IMR-90 (cell line): Measurements from ENCODE around the gene ADRA2B. TPM values are rescaled to one million over a fixed set of nuclear protein-coding genes. Genes with fewer than 3 reads are reported as not detected.

Experiments
- ATAC-seq: fragments of 200-7000 bp; cut with Tn5 transposase; 2 replicates; pipeline ENCODE4 v1.9.1; 2020; ENCODE audit warnings: low read depth, mild to moderate bottlenecking, moderate library complexity
- BruUV-seq: library from RNA; stranded (reverse); fragments of 400-500 nt; replicated peaks from 2 replicates; lab custom pipeline; 2021; lab: Mats Ljungman, UMichigan
- CTCF ChIA-PET: fragments of 300-600 bp; formaldehyde crosslinking; extraction: SDS; loops from one replicate; lab custom pipeline; 2021; ENCODE audit warnings: antibody characterized with exemption; lab: Yijun Ruan, JAX
- POLR2A ChIA-PET: fragments of 300-600 bp; sonication (Branson Sonifier 250); formaldehyde crosslinking; loops from one replicate; lab custom pipeline; 2022; ENCODE audit warnings: antibody characterized with exemption; ENCODE audit not compliant: unreplicated experiment; lab: Charles Lee
- DNase-seq: peaks from one replicate; pipeline ENCODE4 v3.0.0; 2013
- H2AFZ ChIP-seq: replicated peaks from 2 replicates; pipeline ENCODE3; 2013; ENCODE audit warnings: low read length, mild to moderate bottlenecking; ENCODE audit not compliant: poor library complexity
- H2AK5ac ChIP-seq: 2 replicates; pipeline ENCODE4 v1.6.1; 2013; ENCODE audit warnings: low read depth, low read length, inconsistent platforms
- H2AK9ac ChIP-seq: replicated peaks from 2 replicates; pipeline ENCODE3; 2013; ENCODE audit warnings: mild to moderate bottlenecking, low read depth, low read length, moderate library complexity; ENCODE audit not compliant: poor library complexity
- H2BK120ac ChIP-seq: 2 replicates; pipeline ENCODE4 v1.6.1; 2013; ENCODE audit warnings: low read depth, low read length, inconsistent platforms
- H2BK15ac ChIP-seq: 3 replicates; pipeline ENCODE4 v1.6.1; 2013; ENCODE audit warnings: low read depth, low read length, inconsistent platforms
- H2BK20ac ChIP-seq: 2 replicates; pipeline ENCODE4 v1.6.1; 2013; ENCODE audit warnings: low read depth, mild to moderate bottlenecking, inconsistent platforms, low read length, moderate library complexity
- H2BK5ac ChIP-seq: 2 replicates; pipeline ENCODE4 v1.6.1; 2013; ENCODE audit warnings: mild to moderate bottlenecking, low read depth, low read length, inconsistent platforms; ENCODE audit not compliant: poor library complexity, severe bottlenecking
- H3K14ac ChIP-seq: replicated peaks from 2 replicates; pipeline ENCODE4 v1.6.1; 2013; ENCODE audit warnings: low read depth, low read length, inconsistent platforms
- H3K18ac ChIP-seq: 2 replicates; pipeline ENCODE4 v1.6.1; 2013; ENCODE audit warnings: low read depth, low read length, control low read depth
- H3K23ac ChIP-seq: 2 replicates; pipeline ENCODE4 v1.6.1; 2013; ENCODE audit warnings: low read depth, low read length, inconsistent platforms
- H3K27ac ChIP-seq: 2 replicates; pipeline ENCODE4 v1.5.1; 2013; ENCODE audit warnings: mild to moderate bottlenecking, control low read depth, low read length; ENCODE audit not compliant: insufficient read depth
- H3K27me3 ChIP-seq: 2 replicates; pipeline ENCODE4 v1.6.1; 2013; ENCODE audit warnings: low read length; ENCODE audit not compliant: control insufficient read depth, insufficient read depth
- H3K36me3 ChIP-seq: 2 replicates; pipeline ENCODE4 v1.6.1; 2013; ENCODE audit warnings: low read length, mixed read lengths; ENCODE audit not compliant: control insufficient read depth, insufficient read depth
- H3K4ac ChIP-seq: 2 replicates; pipeline ENCODE4 v1.6.1; 2013; ENCODE audit warnings: low read depth, low read length, inconsistent platforms
- H3K4me1 ChIP-seq: 2 replicates; pipeline ENCODE4 v1.6.1; 2013; ENCODE audit warnings: low read length, mixed read lengths; ENCODE audit not compliant: control insufficient read depth, insufficient read depth
- H3K4me2 ChIP-seq: 2 replicates; pipeline ENCODE4 v1.6.1; 2013; ENCODE audit warnings: low read depth, mild to moderate bottlenecking, control low read depth, low read length, moderate library complexity
- H3K4me3 ChIP-seq: 2 replicates; pipeline ENCODE4 v1.5.1; 2013; ENCODE audit warnings: low read depth, mild to moderate bottlenecking, control low read depth, low read length, moderate library complexity; ENCODE audit not compliant: insufficient read depth
- H3K56ac ChIP-seq: 2 replicates; pipeline ENCODE4 v1.6.1; 2013; ENCODE audit warnings: low read length, inconsistent platforms; ENCODE audit not compliant: insufficient read depth; ENCODE audit errors: extremely low read depth
- H3K79me1 ChIP-seq, 2 experiments: 2 replicates each; pipeline ENCODE4 v1.6.1; 2013; ENCODE audit warnings: low read length in 2 of 2, inconsistent platforms in 1 of 2, low read depth in 1 of 2
- H3K9ac ChIP-seq: 2 replicates; pipeline ENCODE4 v1.6.1; 2013; ENCODE audit warnings: low read depth, low read length, control low read depth
- H3K9me1 ChIP-seq: 2 replicates; pipeline ENCODE4 v1.6.1; 2013; ENCODE audit warnings: low read length, inconsistent platforms; ENCODE audit not compliant: insufficient read depth
- H3K9me3 ChIP-seq: 2 replicates; pipeline ENCODE4 v1.6.1; 2013; ENCODE audit warnings: low read length; ENCODE audit not compliant: control insufficient read depth, insufficient read depth
- H4K20me1 ChIP-seq: 2 replicates; pipeline ENCODE4 v1.6.1; 2013; ENCODE audit warnings: low read length, inconsistent platforms; ENCODE audit not compliant: insufficient read depth
- H4K5ac ChIP-seq: 2 replicates; pipeline ENCODE4 v1.6.1; 2013; ENCODE audit warnings: mild to moderate bottlenecking, low read depth, low read length, control low read depth
- H4K8ac ChIP-seq, 2 experiments: 2 replicates each; pipeline ENCODE4 v1.6.1; 2013; ENCODE audit warnings: low read depth in 2 of 2, low read length in 2 of 2, control low read depth in 1 of 2, inconsistent platforms in 1 of 2
- H4K91ac ChIP-seq: 2 replicates; pipeline ENCODE4 v1.6.1; 2013; ENCODE audit warnings: low read depth, low read length, inconsistent platforms; ENCODE audit not compliant: insufficient read depth
- CHD1 ChIP-seq: IDR thresholded peaks from 2 replicates; pipeline ENCODE4 v1.6.1; 2012; ENCODE audit warnings: low read depth, low read length, improper control_type of control experiment
- NFE2L2 ChIP-seq: fragments of 150-350 bp; IDR thresholded peaks from 2 replicates; pipeline ENCODE4 v1.6.1; 2016; ENCODE audit warnings: low read depth, mild to moderate bottlenecking, low read length
- RCOR1 ChIP-seq: IDR thresholded peaks from 2 replicates; pipeline ENCODE4 v1.6.1; 2012; ENCODE audit warnings: mild to moderate bottlenecking, low read length, improper control_type of control experiment; ENCODE audit not compliant: insufficient replicate concordance
- WGBS, 2 experiments: methylation state at CpG; one replicate each; pipeline versions ENCODE4 v1.1.5 to v1.1.7; 2013; ENCODE audit warnings: missing lambda C conversion rate in 2 of 2; ENCODE audit not compliant: insufficient read length in 1 of 2; ENCODE audit errors: extremely low coverage in 2 of 2; 5-methylcytosine and 5-hydroxymethylcytosine counted together
- dilution Hi-C: fragments of 300-500 bp; cut with HindIII; formaldehyde crosslinking; loops from one replicate; pipeline ENCODE4 v1.14.3; 2018; ENCODE audit warnings: low sequenced_read_pairs; ENCODE audit not compliant: unreplicated experiment
- in situ Hi-C: fragments of 300-500 bp; cut with MboI; formaldehyde crosslinking; loops from 3 replicates; pipeline ENCODE4 v1.14.3; 2019; ENCODE audit warnings: low sequenced_read_pairs, inconsistent platforms, mixed read lengths
- intact Hi-C: fragments of 100-400 bp; cut with micrococcal nuclease; formaldehyde crosslinking; loops from 2 replicates; pipeline ENCODE4 v1.10.0; 2022
- polyA plus RNA-seq, 3 experiments: library from polyadenylated mRNA; depleted of rRNA; stranded (reverse); fragments of >200 nt; gene quantifications; 2 replicates each; pipeline ENCODE4 v1.2.3, GENCODE V29; 2012; ENCODE audit warnings: low replicate concordance in 1 of 3
- total RNA-seq: library from RNA; depleted of rRNA; stranded (reverse); fragments of >200 nt; gene quantifications from 2 replicates; pipeline ENCODE4 v1.2.3, GENCODE V29; 2012

ADRA2B gene
- total and polyA plus RNA-seq, 2 of the 4 experiments (the other 2 are of a cell fraction): not detected

DNA sequence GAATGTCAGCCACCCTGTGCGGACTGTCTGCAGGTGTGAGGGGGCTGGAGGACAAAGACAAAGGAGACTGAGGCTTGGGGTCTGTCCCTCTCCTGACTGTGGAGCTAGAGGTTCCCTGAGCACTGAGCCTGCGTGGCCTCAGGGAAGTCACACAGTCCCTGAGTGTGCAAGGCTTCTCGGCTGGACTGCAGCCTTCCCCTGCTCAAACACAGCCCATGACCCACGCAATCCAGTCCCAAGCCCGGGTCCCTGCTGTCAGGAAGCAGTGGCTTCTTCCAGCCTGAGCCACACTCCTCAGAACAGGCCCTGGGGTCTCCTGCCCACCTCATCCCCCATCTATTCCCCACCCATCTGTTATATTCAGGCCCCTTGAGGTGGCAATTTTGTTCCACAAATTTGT lies 19.2 kb upstream of the ADRA2B start:
- no peaks in the 10 kb centered on the region for H3K4me1 ChIP-seq
- no peak overlapping the region for H2BK5ac ChIP-seq
- H3K56ac ChIP-seq: no peak overlapping the region
- no peaks in the 10 kb centered on the region for H3K9me1 ChIP-seq
- no peak overlapping the region for H2AK5ac ChIP-seq
- no peak overlapping the region for H4K5ac ChIP-seq
- no peak overlapping the region for H4K91ac ChIP-seq
- no peak overlapping the region for H3K4me3 ChIP-seq
- ChIA-PET POLR2A (no interaction called here), CTCF (no interaction called here)
- in situ Hi-C loops (loop anchor here (10.0 kb wide), 1 partner anchor 129 kb away; the partner anchor contains the start of genes CIAO1 and TMEM127), dilution Hi-C loops (no loop called here), intact Hi-C loops (no loop called here)
- no peak overlapping the region for H2AK9ac ChIP-seq
- WGBS, 2 experiments: 69% methylated on average over 4 of the region's 5 CpGs; no CpG with 5 or more reads in 1 of the 2 experiments
- no peaks in the 10 kb centered on the region for H3K9me3 ChIP-seq
- H3K23ac ChIP-seq: no peak overlapping the region
- TF ChIP-seq RCOR1 (no peak), CHD1 (no peak), NFE2L2 (no peak)
- no peak overlapping the region for H3K27ac ChIP-seq
- H4K8ac ChIP-seq: no peak overlapping the region
- no peaks in the 10 kb centered on the region for H3K36me3 ChIP-seq
- no peaks in the 10 kb centered on the region; the same call in 1 of the 2 replicates for H4K20me1 ChIP-seq
- H3K4me2 ChIP-seq: no peak overlapping the region
- DNase-seq (no peak), ATAC-seq (no peak)
- no peak overlapping the region for H2BK15ac ChIP-seq
- no TSS peak for BruUV-seq
- H3K79me1 ChIP-seq: no peaks in the 10 kb centered on the region
- H2BK120ac ChIP-seq: no peak overlapping the region
- H3K27me3 ChIP-seq: peaks cover 48% of the 10 kb centered on the region
- H3K18ac ChIP-seq: no peak overlapping the region
- no peak overlapping the region for H2AFZ ChIP-seq
- no peak overlapping the region for H3K14ac ChIP-seq
- no peak overlapping the region for H3K9ac ChIP-seq
- no peak overlapping the region for H3K4ac ChIP-seq
- H2BK20ac ChIP-seq: no peak overlapping the region
